Astrocyte of the spinal cord (primary cell): Measurements from ENCODE around the gene KLHL10.

ENCODE experiments used
- DNase-seq: peaks from one replicate; pipeline ENCODE4 v3.0.0; 2011; ENCODE audit warnings: low read depth, low spot score
- H3K4me3 ChIP-seq: 2 replicates; pipeline ENCODE4 v1.5.1; 2011; ENCODE audit warnings: low read depth, mild to moderate bottlenecking, low read length, moderate library complexity
- CTCF ChIP-seq: IDR thresholded peaks from 2 replicates; pipeline ENCODE4 v1.5.1; 2012; ENCODE audit warnings: low read depth, mild to moderate bottlenecking, low read length, inconsistent platforms
- in situ Hi-C: cut with HindIII; loops from 2 replicates; pipeline ENCODE4 v1.10.0; 2017; ENCODE audit warnings: low sequenced_read_pairs

Gene KLHL10

GRCh38 chr17:41895617-41896016 lies 58.0 kb downstream of the KLHL10 start:
- TF ChIP-seq CTCF: no peak
- DNase-seq: peak; percentile 19
- in situ Hi-C loops: no loop called here
- H3K4me3 ChIP-seq: no peak overlapping the region

DNA sequence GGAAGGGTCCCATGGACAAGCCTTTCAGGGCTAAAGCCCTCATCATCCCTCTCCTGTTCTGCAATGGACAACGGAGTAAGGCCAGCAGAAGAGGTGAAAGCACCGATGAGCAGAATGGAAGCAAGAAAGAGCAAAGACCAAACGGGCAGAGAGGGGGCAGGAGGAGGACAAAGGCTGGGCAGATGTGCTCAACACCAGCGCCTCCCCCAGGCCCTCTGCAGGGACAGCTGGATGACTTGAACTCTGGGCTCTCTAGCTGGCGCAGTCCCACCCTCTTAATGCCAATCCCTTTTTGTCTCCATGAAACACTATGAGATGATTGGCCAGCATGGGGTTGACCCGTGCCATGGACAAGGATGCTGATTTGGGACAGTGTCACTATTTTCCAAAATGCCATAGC lies 59.1 kb downstream of the KLHL10 start:
- no peak for DNase-seq
- in situ Hi-C loops: no loop called here
- TF ChIP-seq CTCF: no peak
- no peak overlapping the region for H3K4me3 ChIP-seq
